Activated T-cell treated with anti-CD3 and anti-CD28 coated beads for 1 hour (primary cell): ENCODE results near the gene JMJD1C.

Source experiments
- DNase-seq: peaks from one replicate; pipeline ENCODE4 v3.0.0-alpha.2; 2020; ENCODE audit warnings: low read depth

The JMJD1C gene

DNA sequence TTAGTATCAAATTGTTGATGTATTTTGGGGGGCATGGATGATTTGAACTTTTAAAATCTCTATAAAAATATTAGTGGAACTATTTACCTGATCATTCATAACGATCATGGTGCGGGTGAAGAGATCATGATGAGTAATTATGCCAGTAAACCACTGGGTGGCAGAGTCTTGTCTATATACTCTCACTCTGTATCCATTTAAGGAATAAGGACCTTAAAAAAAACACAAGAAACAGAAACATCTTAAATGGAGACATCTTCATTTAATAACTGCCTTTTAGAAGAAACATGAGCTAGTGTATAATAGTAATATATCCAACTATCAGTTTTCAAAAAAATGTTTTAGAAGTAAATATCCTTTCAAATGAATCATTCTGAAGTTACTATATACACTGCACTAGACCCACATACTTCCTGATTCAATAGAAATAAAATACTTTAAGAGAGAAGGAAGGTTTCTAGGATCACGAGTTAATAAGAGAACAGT is 248.6 kb downstream of the JMJD1C start:
- DNase-seq, result no peak

DNA sequence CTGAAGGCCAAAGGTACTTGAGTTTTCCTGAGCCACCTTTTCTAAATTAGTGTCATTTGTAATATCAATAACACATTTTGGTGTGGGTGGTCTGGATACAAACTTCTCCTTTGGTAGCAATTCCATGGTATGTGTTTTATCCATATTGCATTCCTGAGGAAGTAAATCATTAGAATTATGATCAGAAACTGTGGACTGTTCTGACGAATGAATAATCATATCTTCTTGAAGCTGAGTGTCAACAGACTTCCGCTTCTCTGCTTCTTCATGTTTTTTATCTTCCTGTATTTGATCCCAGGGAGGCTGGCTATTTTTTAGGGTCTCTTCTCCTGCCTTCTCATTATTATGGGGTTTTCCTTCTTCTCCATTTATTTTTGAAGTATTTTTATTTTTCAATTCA is 251.2 kb downstream of the JMJD1C start:
- no peak for DNase-seq

DNA sequence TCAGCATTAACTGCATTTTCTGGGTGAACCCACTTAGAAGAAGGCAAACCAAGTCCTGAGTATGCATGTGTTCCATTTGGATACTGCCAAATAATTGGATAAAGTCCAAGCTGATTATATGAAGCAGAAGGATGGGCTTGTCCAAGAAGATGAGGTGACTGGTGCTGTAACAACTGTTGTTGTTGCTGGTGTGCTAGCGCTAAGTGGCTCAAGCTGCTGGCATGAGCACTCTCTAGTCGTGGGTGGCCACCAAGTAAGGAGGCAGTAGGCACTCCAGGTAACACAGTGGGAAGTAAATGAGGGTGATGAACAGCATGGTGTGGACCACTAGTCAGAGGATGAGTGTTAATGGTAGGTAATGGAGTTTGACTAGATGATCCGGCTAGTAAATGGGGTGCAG is 252.3 kb downstream of the JMJD1C start:
- no peak for DNase-seq

- DNase-seq, result no peak
These were observed 255.1 kb downstream of the JMJD1C start for GRCh38 chr10:63210611-63211196.

- no peak for DNase-seq
These were observed 256.1 kb downstream of the JMJD1C start for GRCh38 chr10:63209705-63210104.

- no peak for DNase-seq
These were observed 256.8 kb downstream of the JMJD1C start for GRCh38 chr10:63208986-63209385.

GRCh38 chr10:63206997-63207811 is 258.6 kb downstream of the JMJD1C start:
- DNase-seq, result no peak

DNA sequence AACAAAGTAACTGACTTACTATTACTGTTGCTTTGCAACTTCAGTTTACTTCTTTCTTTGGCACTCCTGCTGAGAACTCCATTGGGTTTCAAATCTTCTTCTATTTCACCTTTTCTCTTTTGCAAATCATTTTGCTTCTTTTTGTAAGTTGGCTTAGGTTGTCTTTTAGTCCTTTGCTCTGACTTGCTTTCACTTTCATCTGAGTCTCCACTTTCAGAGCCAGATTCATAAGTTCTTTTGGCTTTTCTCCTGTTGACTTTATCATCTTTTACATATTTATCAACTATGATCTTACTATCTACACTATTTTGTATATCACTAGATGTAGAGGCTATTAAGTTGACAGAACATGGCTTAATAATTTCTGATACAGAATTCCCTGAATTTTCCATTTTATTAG is 259.2 kb downstream of the JMJD1C start:
- DNase-seq, result no peak

DNA sequence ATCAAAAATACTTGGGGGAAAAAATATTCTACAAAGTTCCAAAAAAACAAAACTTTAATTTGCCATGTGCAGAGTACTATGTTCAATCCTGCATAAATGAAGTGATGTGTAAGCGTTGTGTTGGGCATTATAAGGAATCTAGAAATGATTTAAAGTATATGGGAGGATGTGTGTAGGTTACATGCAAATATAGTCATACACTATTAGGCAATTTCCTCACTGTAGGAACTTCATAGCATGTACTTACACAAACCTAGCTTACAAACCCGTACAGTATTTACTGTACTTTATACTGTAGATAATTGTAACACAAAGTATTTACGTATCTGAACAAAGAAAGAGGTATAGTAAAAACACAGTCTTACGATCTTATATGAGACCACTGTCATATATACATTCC is 260.4 kb downstream of the JMJD1C start:
- no peak for DNase-seq

- DNase-seq, result no peak
These were observed 260.9 kb downstream of the JMJD1C start for GRCh38 chr10:63204667-63205391.

DNA sequence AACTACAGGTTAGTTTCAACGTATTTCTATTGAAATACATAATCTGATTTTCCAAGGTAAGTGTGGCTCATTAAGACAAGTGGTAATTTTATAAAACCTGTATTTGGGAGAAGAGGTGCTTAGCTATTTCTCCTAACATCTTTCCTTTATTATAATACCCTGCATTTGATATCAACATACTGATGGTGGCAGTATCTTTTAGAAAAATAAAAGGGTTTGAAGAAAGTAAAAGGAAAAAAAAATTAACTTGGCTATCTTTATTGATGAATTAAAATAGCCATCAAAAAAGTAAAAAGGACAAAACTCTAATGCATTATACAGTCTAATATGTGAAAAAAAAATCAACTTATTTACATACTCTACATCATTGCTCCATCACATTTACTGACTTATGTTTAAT is 264.7 kb downstream of the JMJD1C start:
- DNase-seq, result no peak

DNA sequence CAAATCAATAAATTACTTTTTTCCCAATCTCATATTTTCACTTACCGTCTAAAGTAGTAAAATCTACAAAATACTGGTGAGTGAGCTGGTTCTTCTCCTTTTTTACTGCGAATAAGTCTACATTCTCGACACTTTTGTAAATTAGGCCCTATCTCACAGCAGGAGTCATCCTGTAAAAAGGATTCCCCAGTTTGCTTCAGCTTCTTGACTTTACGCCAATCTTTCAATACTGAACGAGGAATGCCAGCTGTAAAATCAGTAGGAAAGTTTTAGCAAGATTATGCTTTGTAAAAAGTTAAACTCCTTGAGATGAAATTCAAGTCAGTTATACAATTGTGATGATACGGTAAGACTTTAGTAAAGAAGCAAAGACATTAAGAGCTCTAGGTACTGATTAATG is 265.3 kb downstream of the JMJD1C start:
- no peak for DNase-seq

DNA sequence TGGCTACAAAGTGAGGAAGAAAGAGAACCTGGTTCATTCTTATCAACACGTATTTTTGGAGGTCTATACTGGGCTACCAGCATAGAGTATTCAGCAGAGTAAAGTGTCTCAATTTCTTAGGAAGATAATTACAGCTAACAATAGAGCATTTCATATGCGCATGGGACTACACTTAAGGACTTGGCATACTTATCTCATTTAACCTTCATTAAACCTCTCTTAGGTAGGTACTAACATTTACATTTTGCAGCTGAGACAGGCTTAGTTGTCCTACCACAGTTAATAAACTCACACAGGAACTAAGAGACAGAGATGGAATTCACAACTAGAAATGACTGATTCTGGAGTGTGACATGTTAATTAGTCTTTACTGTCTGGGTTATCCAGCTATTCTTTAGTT is 266.1 kb downstream of the JMJD1C start:
- no peak for DNase-seq

GRCh38 chr10:63197344-63198092 is 268.3 kb downstream of the JMJD1C start:
- DNase-seq, result no peak

- no peak for DNase-seq
These were observed 273.0 kb downstream of the JMJD1C start for GRCh38 chr10:63192826-63193225.

DNA sequence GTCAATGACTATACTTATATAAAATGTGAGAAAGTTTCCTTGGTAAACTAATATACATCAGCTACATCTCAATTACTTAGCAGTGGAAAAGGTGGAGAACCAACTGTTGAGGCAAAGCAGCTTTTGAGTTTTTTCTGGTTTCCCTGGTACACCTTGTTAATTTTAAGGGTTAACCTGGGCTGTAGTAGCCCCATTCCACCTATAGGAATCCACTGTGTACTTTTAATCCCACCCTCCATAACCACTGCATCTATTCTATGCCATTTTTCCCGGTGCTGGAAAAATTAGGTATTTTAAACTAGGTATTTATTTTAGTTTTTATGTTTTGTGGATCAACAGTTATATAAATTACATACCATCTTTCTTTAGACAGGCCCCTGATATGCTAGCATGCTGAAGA is 290.2 kb downstream of the JMJD1C start:
- no peak for DNase-seq

- DNase-seq, result no peak
These were observed 292.1 kb downstream of the JMJD1C start for GRCh38 chr10:63173468-63174232.

DNA sequence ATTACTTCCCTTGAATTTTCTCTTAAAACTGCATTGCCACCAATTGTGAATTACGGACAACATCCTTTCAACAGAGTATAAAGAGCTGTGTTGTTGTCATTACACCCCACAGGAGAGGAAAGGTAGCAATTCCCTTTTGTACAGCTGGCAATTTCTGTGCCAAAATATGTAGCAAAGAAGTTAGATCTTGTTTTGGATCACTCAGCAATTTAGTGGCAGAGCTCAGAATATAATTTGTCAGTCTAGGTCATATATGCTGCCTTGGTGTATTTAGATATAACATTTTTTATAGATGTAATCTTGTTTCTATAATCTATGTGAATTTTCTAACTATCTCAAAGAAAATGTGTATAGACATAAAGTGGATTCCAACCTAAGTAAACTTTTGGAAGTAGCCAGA is 293.9 kb downstream of the JMJD1C start:
- DNase-seq, result no peak

GRCh38 chr10:63171255-63171855 is 294.4 kb downstream of the JMJD1C start:
- no peak for DNase-seq

DNA sequence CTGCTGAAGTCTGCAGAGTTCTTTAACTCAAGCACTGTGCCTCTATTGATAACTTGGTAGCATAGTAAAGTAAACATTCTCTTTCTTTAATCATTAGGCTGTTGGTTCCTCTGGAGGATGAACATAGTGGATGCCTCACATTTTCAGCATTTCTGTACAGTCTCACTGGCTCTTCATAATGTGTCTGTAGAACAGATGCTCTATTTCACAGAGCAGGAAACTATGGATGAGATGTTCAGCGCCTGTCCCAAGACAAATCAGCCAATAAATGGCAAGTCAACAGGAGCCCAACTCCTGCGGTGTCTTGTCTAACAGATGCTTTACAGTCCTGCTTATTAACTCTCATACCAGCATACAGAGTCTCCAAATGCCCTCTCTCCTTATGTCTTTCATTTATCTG is 296.2 kb downstream of the JMJD1C start:
- no peak for DNase-seq

DNA sequence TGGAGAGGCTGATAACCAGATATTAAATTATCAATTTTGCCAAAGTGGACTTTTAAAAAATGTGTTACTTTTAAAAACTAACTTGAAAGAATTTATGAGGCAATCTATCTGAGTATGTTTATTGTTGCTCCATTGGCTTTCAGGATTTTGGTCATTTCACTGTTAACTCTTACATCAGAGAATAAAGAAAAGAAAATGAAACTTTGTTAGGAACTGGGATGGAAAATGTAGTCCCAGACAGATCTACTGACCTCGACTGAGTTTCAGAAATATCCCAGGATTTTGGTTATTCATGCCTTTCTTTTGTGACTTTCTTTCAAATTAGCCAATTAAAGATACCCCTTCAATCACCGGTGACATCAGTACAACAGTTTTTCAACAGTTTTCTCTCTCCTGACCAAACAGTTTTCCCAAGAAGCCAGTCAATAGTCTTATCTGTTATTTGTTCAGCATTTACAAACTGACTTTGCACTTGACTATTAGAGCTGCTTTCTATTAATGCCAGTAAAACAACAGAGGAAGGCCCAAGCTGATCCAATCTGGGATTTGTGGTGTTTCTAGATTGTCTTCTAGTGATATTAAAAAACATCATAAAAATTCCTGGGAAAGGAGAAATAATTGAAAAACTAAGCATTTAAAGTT is 296.8 kb downstream of the JMJD1C start:
- DNase-seq, result no peak
